Activated CD4-positive, alpha-beta T cell treated with anti-CD3 and anti-CD28 coated beads, Interleukin-2, amount 50 U/mL, for 48 hours (primary cell): ENCODE results near the gene EARS2.
"Not testable (repeated sequence)": the region's sequence is repeated elsewhere in the genome, so short reads cannot be mapped to it uniquely, and the experiment has no call there.

Source experiments
- DNase-seq, 2 experiments: peaks; one replicate each; pipeline ENCODE4 v3.0.0-alpha.2; 2020

Gene EARS2

GRCh38 chr16:23566724-23567123 is 9.6 kb upstream of the EARS2 start:
- no peak for DNase-seq

GRCh38 chr16:23564575-23565363 is 7.6 kb upstream of the EARS2 start:
- no peak for DNase-seq

DNA sequence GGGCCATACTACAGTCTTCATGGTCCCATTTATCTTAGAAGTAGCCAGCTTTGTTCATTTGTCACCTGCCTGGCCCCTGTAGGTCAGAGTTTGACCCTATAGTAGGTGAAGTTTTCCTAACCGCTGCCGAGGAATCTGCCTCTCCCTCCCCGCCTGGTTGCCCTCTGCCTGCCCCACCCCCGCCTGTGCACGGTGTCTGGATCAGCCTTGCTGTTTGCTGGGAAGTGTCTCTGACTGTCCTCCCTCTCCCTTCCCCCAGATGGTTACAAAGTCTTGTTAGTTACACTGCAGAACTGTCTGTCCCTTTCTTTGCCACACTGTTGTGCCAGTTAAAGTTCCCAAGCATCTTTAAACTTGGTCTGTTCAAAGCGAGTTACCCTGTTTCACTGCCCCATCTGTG is 6.0 kb upstream of the EARS2 start:
- no peak for DNase-seq

GRCh38 chr16:23562505-23562904 is 5.4 kb upstream of the EARS2 start:
- no peak for DNase-seq

- DNase-seq: no peak
These were observed 4.4 kb upstream of the EARS2 start for GRCh38 chr16:23561586-23561985.

DNA sequence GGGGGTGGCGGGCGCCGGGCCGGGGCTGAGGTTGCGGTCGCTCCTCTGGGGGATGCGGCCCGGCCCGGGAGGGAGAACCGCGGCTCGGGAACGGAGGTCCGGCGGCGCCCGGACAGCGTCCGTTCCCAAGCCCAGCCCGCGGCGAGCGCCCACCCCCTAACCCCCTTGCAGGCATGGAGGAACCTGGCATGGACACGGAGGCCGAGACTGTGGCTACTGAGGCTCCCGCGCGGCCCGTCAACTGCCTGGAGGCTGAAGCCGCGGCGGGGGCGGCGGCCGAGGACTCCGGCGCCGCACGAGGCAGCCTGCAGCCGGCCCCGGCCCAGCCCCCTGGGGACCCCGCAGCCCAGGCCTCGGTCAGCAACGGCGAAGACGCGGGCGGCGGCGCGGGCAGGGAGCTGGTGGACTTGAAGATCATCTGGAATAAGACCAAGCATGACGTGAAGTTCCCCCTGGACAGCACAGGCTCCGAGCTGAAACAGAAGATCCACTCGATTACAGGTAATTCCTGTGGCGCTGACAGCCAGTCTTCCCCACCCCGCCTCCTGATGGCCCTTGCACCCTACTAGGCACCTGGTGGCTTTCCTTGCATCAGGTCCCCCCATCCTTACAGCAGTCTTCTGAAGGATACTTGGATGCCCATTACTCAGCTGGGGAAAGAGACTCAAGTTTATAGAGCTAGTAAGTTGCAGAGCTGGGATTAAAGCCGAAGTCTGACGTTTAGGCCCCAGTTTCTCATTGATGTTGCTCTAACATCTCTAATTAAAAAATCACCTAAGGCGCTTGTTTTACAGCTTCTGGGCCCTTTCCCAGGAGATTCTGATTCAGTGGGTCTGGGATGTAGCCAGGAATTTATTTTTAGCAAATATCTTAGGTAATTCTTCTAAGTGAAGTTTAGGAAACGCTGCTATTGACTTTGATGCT is 891 bp upstream of the EARS2 start:
- peak; percentile 21 to 27 for DNase-seq

- DNase-seq: no peak
These were observed 2.6 kb downstream of the EARS2 start for GRCh38 chr16:23554536-23554935.

- DNase-seq: no peak
These were observed 5.0 kb downstream of the EARS2 start for GRCh38 chr16:23552161-23552560.

GRCh38 chr16:23549938-23550337 is 7.2 kb downstream of the EARS2 start:
- DNase-seq: no peak

DNA sequence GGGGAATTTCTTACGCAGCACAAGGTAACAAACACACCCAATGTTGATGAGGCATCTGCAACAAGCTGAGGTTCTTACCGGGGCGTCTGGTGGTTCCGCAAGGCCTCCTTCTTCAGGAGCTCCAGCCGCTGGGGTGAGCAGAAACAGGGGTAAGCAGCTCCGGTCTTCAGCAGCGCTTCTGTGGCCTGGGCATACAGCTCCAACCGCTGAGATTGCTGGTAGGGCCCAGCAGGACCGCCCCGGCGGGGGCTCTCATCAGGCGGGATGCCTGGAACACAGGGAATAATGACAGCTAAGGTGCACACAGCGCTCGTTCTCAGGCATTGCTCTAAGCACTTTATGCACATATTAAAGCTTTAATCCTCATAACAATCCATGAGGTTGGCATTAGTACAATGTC is 12.7 kb downstream of the EARS2 start:
- DNase-seq: no peak

DNA sequence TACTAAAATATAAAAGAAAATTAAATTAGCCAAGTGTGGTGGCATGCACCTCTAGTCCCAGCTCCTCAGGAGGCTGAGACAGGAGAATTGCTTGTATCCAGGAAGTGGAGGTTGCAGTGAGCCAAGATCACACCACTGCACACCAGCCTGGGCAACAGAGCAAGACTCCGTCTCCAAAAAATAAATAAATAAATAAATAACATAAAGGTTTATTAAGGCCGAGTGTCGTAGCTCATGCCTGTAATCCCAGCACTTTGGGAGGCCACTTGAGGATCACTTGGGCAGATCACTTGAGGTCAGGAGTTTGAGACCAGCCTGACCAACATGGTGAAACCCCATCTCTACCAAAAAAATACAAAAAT is 16.4 kb downstream of the EARS2 start:
- not testable (repeated sequence) for DNase-seq

GRCh38 chr16:23539984-23540816 is 16.9 kb downstream of the EARS2 start:
- no peak for DNase-seq

DNA sequence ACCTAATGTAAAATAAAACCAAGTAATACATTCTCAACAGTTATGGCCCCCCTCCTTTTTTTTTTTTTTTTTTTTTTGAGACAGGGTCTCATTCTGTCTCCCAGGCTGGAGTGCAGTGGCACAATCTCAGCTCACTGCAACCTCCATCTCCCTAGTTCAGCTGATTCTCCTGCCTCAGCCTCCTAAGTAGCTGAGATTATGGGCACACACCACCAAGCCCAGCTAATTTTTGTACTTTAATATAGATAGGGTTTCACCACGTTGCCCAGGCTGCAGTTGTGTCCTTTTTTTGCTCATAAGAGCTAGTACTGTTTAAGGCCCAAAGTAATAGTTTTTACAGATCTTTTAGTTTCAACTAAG is 18.3 kb downstream of the EARS2 start:
- DNase-seq: no peak

DNA sequence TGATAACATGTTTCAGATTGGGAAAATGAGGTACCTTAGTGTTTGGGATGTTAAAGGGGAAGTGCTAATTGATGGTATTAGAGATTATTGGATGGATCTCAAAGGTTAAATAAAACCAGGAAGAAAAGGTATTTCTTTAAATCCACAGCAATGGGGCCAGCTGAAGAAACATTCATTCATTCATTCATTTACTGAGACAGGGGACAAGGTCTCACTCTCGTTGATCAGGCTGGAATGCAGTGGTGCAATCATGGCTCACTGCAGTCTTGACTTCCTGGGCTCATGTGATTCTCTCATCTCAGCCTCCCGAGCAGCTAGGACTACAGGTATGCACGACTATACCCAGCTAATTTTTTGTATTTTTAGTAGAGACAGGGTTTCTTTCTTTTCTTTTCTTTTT is 19.8 kb downstream of the EARS2 start:
- no peak for DNase-seq

DNA sequence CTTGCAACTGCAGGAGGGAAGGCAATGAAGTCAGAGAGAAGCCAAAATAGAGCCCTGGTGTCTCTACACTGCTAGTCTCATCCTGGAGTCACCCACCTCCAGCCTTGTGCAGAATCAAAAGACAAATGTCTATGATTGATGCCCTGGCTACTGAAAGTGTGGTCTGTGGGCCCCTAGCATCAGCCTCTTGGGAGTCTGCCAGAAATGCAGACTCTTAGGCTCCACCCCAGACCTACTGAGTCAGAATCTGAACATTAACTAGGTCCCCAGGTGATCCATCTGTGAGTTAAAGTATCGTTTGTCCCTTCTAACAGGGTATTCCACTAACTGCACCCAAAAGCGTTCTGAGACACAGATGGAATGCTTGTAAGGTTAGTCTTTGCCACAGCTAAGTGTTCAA is 21.2 kb downstream of the EARS2 start:
- DNase-seq: no peak

- DNase-seq: no peak
These were observed 22.0 kb downstream of the EARS2 start for GRCh38 chr16:23534868-23535860.

DNA sequence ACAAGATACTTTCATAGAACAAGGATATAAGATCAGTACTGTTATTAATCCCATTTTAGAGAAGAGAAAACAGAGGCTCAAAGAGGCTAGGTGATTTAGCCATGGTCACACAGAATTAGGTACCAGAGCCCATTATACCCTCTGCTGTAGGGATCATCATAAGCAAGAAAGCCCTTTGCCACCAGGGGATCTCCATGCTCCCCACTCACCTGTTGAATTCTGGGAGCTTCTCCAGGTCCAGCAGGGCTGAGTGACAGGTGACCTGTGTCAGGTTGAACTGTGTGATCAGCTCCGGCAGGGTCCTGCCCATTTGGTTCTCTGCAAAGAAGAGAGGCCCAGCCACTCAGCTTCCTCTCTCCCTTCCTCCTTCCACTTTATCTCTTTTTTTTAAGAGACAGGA is 24.7 kb downstream of the EARS2 start:
- DNase-seq: no peak

DNA sequence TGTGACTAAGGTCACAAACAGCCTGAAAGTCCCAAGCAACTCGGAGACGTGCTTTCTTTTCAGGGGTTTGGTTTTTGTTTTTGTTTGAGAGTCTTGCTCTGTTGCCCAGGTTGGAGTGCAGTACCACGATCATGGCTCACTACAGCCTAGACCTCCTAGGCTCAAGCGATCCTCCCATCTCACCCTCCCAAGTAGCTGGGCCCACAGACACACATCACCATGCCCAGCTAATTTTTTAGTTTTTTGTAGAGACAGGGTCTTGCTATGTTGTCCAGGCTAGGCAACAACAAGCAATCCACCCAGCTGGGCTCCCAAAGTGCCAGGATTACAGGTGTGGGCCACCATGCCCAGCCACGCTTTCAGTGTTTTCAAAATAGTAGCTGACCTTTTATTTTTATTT is 27.1 kb downstream of the EARS2 start:
- DNase-seq: no peak

DNA sequence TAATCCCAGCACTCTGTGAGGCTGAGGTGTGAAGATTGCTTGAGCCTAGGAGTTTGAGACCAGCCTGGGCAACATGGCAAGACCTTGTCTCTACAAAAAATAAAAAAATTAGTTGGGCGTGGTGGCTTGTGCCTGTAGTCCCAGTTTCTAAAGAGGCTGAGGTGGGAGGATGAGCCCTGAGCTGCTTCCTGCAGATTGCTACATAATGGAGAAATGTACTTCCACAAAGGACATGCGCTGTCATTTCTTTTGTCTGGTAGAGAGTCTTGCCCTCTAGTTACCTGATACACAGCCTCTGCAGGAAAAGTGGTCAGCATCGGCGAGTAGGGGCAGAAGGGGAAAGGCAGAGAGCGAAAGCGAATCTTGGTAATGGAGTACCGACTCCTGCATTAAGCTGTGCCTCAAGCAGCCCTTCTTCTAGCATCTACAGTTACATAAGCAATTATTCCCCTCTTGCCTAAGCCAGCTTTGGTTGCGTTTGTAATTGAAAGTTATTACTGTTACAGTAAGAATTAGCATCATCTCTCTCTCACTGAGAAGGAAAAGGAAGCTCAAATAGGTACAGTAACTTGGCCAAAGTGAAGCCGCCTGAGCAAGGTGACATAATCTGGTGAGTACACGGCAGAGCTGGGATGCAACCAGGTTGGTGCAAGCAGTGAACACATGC is 28.4 kb downstream of the EARS2 start:
- no peak for DNase-seq

- no peak for DNase-seq
These were observed 29.0 kb downstream of the EARS2 start for GRCh38 chr16:23527961-23528643.

GRCh38 chr16:23524886-23525285 is 32.3 kb downstream of the EARS2 start:
- DNase-seq: no peak
